Activated CD4-positive, alpha-beta memory T cell treated with anti-CD3 and anti-CD28 coated beads, Interleukin-2, amount 10 ng/mL, durations not matched to agents 7 days and 5 days (primary cell): ENCODE results near the gene AOC3. TPM values are rescaled to one million over a fixed set of nuclear protein-coding genes. Genes with fewer than 3 reads are reported as not detected.

Source experiments
- total RNA-seq, 2 experiments: library from RNA; stranded (reverse); gene quantifications; one replicate each; pipeline ENCODE4 v1.2.3, GENCODE V29; 2021

The AOC3 gene
- total RNA-seq, 2 experiments from 2014 or later: 0.50 to 0.53 TPM

Other genes with a start within 250 kb of the AOC3 start
- 10 to 100 TPM; 73.9 to 75.5 TPM for gene RETREG3, start 241.8 kb upstream of the AOC3 start, total RNA-seq
- 10 to 100 TPM; 53.3 to 56.3 TPM for gene TUBG1, start 241.5 kb upstream of the AOC3 start, total RNA-seq
- gene TUBG2, start 191.9 kb upstream of the AOC3 start, total RNA-seq: 1 to 10 TPM; 7.2 to 7.5 TPM
- gene PLEKHH3, start 174.2 kb upstream of the AOC3 start, total RNA-seq: 1 to 10 TPM; 1.8 to 3.1 TPM
- 1 to 10 TPM in 1 of 2 experiments, under 1 TPM in 1; 0.68 to 1.1 TPM for gene CCR10, start 169.4 kb upstream of the AOC3 start, total RNA-seq
- 1 to 10 TPM; 1.2 TPM for gene CNTNAP1, start 168.7 kb upstream of the AOC3 start, total RNA-seq
- 10 to 100 TPM; 51.9 to 55.3 TPM for gene EZH1, start 106.2 kb upstream of the AOC3 start, total RNA-seq
- not detected for gene RAMP2, start 90.0 kb upstream of the AOC3 start, total RNA-seq
- 10 to 100 TPM; 52.8 to 53.0 TPM for gene VPS25, start 77.8 kb upstream of the AOC3 start, total RNA-seq
- under 1 TPM; 0.18 to 0.20 TPM for gene WNK4, start 70.6 kb upstream of the AOC3 start, total RNA-seq
- gene COA3, start 52.5 kb upstream of the AOC3 start, total RNA-seq: 10 to 100 TPM; 35.1 to 37.0 TPM
- not detected for gene CNTD1, start 52.3 kb upstream of the AOC3 start, total RNA-seq
- gene BECN1, start 26.9 kb upstream of the AOC3 start, total RNA-seq: 10 to 100 TPM; 95.6 to 96.8 TPM
- gene PSME3, start 17.8 kb upstream of the AOC3 start, total RNA-seq: 100 to 1,000 TPM; 101 to 104 TPM
- gene AOC2, start 6.6 kb upstream of the AOC3 start, total RNA-seq: 1 to 10 TPM; 1.0 to 1.1 TPM
- not detected for gene G6PC1, start 49.6 kb downstream of the AOC3 start, total RNA-seq
- 10 to 100 TPM; 27.9 to 28.5 TPM for gene AARSD1, start 113.3 kb downstream of the AOC3 start, total RNA-seq
- under 1 TPM; 0.40 to 0.65 TPM for gene PTGES3L, start 128.9 kb downstream of the AOC3 start, total RNA-seq
- 10 to 100 TPM; 17.1 to 17.3 TPM for gene RUNDC1, start 129.4 kb downstream of the AOC3 start, total RNA-seq
- gene RPL27, start 147.2 kb downstream of the AOC3 start, total RNA-seq: 100 to 1,000 TPM; 880 to 892 TPM
- gene IFI35, start 155.6 kb downstream of the AOC3 start, total RNA-seq: 100 to 1,000 TPM; 149 to 154 TPM
- gene VAT1, start 171.2 kb downstream of the AOC3 start, total RNA-seq: 10 to 100 TPM; 15.0 to 16.6 TPM
- not detected for gene RND2, start 174.0 kb downstream of the AOC3 start, total RNA-seq